ENCODE data around the gene CACNA1D.

The CACNA1D gene

DNA sequence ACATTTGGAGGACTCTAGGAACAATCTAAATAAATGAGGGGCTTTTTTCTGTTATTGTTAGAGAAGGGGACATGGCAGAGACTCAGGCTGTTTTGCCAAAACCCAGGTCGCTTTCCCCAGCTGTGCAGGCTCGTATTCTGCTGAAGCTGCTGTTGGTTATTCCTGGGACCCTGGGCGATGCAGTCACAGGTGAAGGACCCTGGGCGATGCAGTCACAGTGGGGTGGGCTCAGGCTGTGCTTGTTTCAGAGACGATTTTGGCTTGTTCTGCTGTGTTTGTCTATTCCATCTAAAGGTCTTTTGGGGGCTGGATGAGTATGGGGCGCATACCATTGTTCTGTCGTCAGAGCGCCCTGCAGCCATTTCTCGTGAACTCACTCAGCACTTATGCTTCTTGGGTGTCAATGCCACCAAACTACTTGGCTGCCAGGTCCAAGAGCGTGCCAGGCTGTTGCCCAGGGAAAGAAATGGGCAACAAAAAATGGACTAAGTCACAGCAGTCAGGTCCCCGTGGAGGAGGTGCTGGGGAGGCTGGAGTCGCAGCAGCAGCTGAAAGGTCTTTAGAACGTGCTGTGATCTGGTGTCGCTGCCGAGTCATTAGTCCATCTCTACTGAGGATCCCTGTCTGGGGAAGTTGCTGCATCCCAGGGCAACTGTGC lies 200.4 kb downstream of the CACNA1D start:
- Mint-ChIP-seq H3K36me3 (ENCODE audit: low read depth) (no peaks in the 10 kb centered on the region), H3K27ac (no peak overlapping the region), H3K4me1 (ENCODE audit: low read depth) (no peaks in the 10 kb centered on the region), H3K27me3 (peaks cover 4% of the 10 kb centered on the region), H3K9me3 (no peaks in the 10 kb centered on the region), H3K4me3 (no peak overlapping the region)

DNA sequence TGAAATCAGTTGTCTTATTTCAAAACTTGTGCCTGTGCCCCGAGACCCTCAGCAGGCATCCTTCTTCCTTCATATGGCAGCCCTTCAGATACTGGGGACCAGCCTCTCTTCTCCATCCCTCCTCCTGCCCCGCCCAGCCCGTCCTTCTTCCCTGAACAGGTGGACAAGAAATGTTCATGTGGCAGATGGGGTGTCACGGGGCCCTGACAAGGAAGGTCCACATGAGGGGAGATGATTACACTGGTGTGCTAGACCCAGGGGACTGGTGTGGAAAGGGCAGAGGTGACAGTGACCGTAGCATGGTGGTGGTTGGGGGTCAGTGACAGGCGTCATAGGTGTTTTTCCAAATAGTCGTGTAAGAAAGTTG lies 200.9 kb downstream of the CACNA1D start:
- Mint-ChIP-seq H3K27ac (no peak overlapping the region), H3K27me3 (peaks cover 5% of the 10 kb centered on the region), H3K4me1 (ENCODE audit: low read depth) (no peaks in the 10 kb centered on the region), H3K36me3 (ENCODE audit: low read depth) (no peaks in the 10 kb centered on the region), H3K9me3 (no peaks in the 10 kb centered on the region), H3K4me3 (no peak overlapping the region)

DNA sequence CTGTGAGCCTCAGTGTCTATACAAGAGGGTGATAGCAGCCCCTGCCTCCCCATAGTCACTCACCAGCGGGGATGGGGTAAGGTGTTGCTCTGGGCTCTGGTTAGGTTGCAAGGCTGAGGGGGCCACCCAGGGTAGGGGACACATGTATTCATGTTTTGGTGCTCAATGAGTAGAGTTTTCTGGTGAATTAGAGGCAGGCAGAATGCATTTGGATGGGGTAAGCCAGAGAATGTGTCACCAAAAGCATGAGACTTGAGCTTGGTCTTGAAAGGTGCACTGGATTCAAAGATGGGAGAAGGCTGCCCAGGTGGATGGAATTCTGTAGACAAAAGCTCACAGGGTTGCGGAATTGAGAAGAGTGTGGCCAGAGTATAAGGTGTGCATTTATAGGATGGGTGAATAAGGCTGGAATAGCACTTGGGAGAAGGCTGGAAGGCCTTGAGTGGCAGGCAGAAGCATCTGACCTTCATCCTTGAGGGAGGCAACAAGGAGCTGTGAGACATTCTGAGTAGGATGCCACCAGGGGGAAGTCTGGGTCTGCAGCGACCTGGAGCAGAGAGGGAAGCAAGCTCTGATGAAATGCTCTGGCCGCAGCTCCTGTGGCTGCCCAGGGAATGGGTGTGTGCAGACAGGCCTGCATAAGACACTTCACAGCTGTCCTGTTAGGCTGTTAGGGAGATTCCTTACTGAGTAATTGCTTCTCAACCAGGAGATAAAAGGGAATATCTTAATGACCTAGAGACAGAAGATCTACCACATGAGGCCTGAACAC lies 202.2 kb downstream of the CACNA1D start:
- Mint-ChIP-seq H3K9me3 (no peaks in the 10 kb centered on the region), H3K27ac (no peak overlapping the region), H3K27me3 (peaks cover 6% of the 10 kb centered on the region)

DNA sequence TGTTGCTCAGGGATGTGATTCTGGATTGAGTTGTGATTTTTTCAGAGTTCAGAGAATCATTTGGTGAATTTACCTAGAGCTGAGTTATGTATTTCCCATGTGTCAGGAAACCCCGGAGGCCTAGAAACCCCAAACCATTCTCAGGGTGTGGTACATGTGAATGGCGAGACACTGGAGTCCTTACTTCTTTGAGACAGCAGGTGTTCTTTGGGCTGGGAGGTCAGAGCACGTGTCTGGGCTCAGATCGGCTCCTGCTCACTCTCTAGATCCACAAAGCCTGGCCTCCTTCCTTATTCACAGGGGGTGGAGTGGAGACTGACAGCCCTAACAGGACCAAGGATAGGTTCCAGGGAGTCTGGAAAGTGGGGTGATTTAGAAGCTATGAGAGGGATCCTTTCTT lies 206.0 kb downstream of the CACNA1D start:
- Mint-ChIP-seq H3K9me3 (no peaks in the 10 kb centered on the region), H3K36me3 (ENCODE audit: low read depth) (no peaks in the 10 kb centered on the region), H3K4me1 (ENCODE audit: low read depth) (peaks cover 4% of the 10 kb centered on the region), H3K27ac (no peak overlapping the region), H3K27me3 (peaks cover 6% of the 10 kb centered on the region), H3K4me3 (no peak overlapping the region)

More for the DNA sequence above, 202.2 kb downstream of the CACNA1D start:
- Mint-ChIP-seq H3K4me3 (no peak overlapping the region), H3K4me1 (ENCODE audit: low read depth) (no peaks in the 10 kb centered on the region), H3K36me3 (ENCODE audit: low read depth) (no peaks in the 10 kb centered on the region)

DNA sequence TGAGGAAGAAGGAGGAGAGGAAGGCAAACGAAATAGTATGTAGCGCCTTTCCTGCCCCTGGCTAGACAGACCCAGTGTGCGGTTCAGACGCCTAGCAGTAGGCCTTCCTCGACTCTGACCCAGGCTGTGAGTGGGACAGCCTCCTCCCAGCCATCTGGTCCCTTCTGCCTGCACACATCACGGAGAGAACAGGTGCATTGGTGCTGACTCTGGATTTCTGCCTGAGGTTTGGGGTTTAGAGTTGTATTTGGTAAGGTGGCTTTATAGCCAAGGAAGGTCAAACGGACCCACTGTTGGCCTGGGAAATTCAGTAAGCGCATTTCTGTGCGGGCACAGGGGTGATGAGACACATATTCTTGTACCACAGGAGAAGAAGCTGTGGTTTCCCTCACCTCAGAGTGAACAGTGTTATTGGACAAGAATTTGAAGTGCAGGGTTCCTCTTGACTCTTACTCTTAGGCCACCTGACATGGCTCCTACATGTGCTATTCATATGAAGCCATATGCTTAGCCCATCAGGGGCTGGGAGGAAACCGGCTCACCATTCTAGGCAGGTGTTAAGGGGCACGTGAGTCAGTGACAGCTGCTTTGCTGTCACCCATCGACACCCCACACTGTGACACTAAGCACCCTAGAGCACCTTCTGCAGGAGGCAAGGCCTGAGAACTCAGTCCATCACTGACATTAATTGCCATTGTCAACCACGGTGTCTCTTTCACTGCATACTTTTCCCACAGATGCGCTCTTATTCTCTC lies 208.5 kb downstream of the CACNA1D start:
- Mint-ChIP-seq H3K36me3 (ENCODE audit: low read depth) (no peaks in the 10 kb centered on the region), H3K27ac (no peak overlapping the region), H3K9me3 (no peaks in the 10 kb centered on the region), H3K4me3 (no peak overlapping the region), H3K4me1 (ENCODE audit: low read depth) (peaks cover 4% of the 10 kb centered on the region), H3K27me3 (peaks cover 6% of the 10 kb centered on the region)

DNA sequence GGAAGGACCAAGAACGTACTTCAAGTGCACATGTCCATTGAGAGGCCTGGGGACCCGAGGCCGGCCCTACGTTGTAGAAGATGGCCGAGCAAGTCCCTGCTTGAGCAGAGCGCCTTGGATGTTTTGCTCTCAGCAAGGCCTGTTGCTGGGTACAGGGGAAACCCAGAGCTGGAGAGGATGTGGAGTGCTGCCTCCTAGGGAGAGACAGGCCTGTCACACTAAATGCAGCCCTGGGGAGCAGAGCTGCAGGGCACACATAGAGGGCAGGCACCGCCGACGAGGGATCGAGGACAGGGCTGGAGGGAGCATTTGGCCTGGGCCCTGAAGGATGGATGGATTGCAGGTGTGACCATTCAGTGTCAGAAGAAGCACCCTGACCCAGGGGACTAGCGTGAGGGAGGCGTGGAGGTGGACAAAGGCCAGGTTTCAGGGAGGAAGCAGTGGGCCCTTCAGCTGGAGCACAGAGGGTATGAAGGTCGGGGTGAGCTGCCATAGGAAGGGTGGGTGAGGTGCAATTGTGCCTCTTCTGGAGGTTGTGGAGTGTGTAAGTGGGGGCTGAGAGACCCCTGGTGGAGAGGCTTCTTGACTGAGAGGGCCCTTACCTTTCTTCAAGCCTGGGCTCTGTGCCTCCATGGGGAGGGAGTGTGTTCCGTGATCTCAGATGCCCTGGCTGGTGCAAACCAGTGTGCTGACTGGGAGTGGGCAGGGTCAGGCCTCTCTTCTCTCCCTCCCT lies 209.4 kb downstream of the CACNA1D start:
- peaks cover 4% of the 10 kb centered on the region for H3K4me1 Mint-ChIP-seq (ENCODE audit: low read depth)
- no peaks in the 10 kb centered on the region for H3K36me3 Mint-ChIP-seq (ENCODE audit: low read depth)
- H3K4me3 Mint-ChIP-seq, result no peak overlapping the region
- H3K27ac Mint-ChIP-seq, result no peak overlapping the region
- H3K27me3 Mint-ChIP-seq, result peaks cover 6% of the 10 kb centered on the region
- no peaks in the 10 kb centered on the region for H3K9me3 Mint-ChIP-seq

DNA sequence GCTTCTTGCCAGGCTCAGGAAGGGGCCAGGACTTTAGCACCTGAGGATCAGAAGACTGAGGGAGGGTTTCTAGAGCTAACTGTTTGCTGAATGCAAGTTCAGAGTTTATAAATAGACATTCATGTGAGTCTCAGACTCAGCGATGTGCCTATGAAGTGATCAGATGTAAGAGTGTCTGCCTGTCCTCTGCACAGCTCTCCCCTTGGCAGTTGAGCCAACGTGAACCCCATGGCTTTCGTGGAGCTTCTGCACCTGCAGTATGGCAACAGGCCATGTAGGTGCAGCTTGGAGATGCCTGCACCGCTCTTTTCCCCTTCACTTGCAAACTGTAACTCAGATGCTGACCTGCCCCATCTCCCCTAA lies 209.9 kb downstream of the CACNA1D start:
- Mint-ChIP-seq H3K27me3 (peaks cover 3% of the 10 kb centered on the region), H3K4me1 (ENCODE audit: low read depth) (peaks cover 4% of the 10 kb centered on the region), H3K36me3 (ENCODE audit: low read depth) (no peaks in the 10 kb centered on the region), H3K27ac (no peak overlapping the region), H3K9me3 (no peaks in the 10 kb centered on the region), H3K4me3 (no peak overlapping the region)

DNA sequence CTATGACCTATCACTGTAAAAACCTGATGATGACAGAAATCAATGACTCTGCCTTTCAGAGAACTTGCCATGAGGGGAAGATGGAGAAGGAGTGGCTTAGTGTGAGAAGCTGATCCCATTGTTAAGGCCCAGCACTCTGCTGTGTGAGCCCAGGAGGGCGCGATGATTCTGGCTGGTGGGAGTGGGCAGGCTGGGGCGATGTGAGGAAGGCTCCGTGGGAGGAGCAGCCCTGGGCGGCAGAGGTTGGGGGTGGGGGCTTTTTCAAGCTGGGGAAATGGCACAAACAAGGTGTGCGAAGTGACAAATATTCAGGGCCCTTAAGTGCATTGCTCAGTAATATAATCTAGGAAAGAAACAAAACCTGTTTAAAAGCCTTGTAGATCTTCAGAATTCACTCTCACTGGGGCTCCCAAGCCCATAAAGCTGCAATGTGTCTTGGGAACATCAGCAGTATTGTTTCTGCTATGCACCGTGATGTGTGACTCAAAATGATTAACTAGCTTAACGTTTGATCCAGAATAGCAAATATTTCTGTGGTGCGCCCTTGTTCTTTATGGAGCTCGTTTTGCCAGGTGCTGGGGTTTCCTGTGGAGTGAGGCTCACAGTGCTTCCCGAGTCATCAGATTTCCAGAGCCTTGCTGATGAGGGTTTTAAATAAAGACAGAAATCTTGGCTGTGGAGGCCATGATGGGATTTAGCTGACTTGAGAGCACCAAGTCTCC lies 210.8 kb downstream of the CACNA1D start:
- H3K4me3 Mint-ChIP-seq, result no peak overlapping the region
- H3K4me1 Mint-ChIP-seq (ENCODE audit: low read depth), result peaks cover 4% of the 10 kb centered on the region
- H3K36me3 Mint-ChIP-seq (ENCODE audit: low read depth), result no peaks in the 10 kb centered on the region
- no peak overlapping the region for H3K27ac Mint-ChIP-seq
- no peaks in the 10 kb centered on the region for H3K9me3 Mint-ChIP-seq
- H3K27me3 Mint-ChIP-seq, result peaks cover 3% of the 10 kb centered on the region

DNA sequence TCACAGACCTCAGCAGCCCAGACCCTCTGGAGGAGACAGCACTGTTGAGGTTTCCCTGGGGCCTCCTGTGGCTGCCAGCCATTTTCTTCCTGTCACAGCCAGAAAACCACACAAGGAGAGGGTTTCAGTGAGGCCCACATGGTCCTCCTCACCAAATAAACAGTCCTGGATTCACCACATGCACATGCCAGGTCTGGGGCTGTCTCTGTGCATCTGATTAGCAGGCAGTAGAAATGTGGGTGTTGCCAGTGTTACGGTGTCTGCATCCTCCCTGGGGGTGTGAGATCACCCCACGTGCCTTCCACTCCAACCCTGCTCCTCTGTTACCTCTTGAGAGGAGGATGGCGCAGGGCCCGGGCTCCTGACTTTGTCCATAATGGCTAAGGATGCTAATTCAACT lies 211.4 kb downstream of the CACNA1D start:
- H3K27me3 Mint-ChIP-seq, result no peaks in the 10 kb centered on the region
- H3K9me3 Mint-ChIP-seq, result no peaks in the 10 kb centered on the region
- H3K4me1 Mint-ChIP-seq (ENCODE audit: low read depth), result peaks cover 4% of the 10 kb centered on the region
- H3K27ac Mint-ChIP-seq, result no peak overlapping the region
- no peak overlapping the region for H3K4me3 Mint-ChIP-seq
- H3K36me3 Mint-ChIP-seq (ENCODE audit: low read depth), result no peaks in the 10 kb centered on the region

DNA sequence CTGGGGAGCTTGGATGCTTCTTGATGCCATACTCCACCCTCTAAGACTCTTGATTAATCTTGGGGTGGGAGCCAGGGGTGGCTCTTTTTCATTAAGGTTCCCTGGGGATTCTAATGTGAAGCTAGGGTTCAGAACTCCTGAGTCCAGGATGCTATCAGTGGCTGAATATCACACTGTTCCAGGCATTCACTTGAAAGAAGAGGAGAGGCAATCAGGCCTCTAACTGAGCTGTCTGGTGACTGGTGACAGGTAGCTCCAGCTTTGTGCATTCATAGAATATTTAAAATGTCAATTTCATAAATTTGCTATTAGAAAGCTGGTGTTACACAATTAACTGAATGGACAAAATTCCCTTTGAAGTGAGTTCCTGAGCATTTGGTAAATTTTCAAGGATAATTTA lies 212.8 kb downstream of the CACNA1D start:
- no peaks in the 10 kb centered on the region for H3K27me3 Mint-ChIP-seq
- H3K36me3 Mint-ChIP-seq (ENCODE audit: low read depth), result no peaks in the 10 kb centered on the region
- no peak overlapping the region for H3K27ac Mint-ChIP-seq
- no peaks in the 10 kb centered on the region for H3K9me3 Mint-ChIP-seq
- no peak overlapping the region for H3K4me3 Mint-ChIP-seq
- peaks cover 4% of the 10 kb centered on the region for H3K4me1 Mint-ChIP-seq (ENCODE audit: low read depth)

DNA sequence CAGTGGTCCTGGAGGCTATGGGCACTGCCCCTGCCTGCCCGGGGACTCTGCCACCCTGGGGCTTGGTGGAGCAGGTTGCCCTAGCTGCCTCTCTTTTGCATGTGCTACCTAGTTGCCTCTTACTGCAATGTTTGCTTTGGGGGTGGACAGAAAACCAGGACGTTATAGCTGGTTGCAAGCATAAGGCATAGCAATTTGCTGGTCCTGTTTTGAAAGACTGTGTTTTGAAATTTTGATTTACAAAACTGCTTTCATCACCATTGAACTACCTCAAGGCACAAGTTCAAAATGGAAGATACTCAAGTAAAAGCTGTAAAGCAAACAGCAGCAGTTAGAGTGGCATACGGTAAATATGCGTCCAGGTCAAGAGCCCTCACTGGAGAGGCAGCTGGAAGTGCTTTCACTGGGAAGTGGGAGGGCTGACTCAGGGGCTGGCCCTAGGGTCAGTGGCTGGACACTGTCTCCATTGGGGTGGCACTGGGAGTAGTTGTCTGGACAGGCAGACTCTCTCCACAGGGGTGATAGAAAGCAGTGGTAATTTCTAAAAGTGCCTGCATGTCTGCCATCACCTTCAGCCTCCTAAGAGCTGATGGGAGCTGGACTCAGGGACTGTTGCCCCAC lies 213.7 kb downstream of the CACNA1D start:
- H3K36me3 Mint-ChIP-seq (ENCODE audit: low read depth), result no peaks in the 10 kb centered on the region
- no peak overlapping the region for H3K4me3 Mint-ChIP-seq
- no peaks in the 10 kb centered on the region for H3K9me3 Mint-ChIP-seq
- H3K27ac Mint-ChIP-seq, result no peak overlapping the region
- no peaks in the 10 kb centered on the region for H3K27me3 Mint-ChIP-seq
- peaks cover 4% of the 10 kb centered on the region for H3K4me1 Mint-ChIP-seq (ENCODE audit: low read depth)

DNA sequence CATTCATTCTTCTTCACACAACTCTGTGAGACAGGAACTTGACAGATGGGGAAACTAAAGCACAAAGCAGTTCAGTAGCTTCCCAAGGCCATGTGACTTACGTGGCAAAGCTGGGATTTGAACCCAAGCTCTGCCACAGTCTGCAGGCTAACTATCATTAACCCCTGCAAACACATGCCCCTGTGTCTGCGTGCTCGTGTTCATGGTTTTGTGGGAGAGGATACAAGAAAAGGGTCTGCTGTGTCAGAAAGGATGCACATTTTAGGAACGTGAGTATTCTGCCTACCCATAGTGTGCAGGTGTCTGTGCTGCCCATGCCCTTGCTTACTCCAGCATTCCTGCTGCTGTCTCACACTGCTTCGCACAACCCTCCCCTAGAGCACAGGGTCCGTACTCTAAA lies 214.8 kb downstream of the CACNA1D start:
- Mint-ChIP-seq H3K9me3 (no peaks in the 10 kb centered on the region), H3K27ac (no peak overlapping the region), H3K27me3 (no peaks in the 10 kb centered on the region), H3K4me1 (ENCODE audit: low read depth) (peaks cover 4% of the 10 kb centered on the region), H3K4me3 (no peak overlapping the region), H3K36me3 (ENCODE audit: low read depth) (no peaks in the 10 kb centered on the region)

DNA sequence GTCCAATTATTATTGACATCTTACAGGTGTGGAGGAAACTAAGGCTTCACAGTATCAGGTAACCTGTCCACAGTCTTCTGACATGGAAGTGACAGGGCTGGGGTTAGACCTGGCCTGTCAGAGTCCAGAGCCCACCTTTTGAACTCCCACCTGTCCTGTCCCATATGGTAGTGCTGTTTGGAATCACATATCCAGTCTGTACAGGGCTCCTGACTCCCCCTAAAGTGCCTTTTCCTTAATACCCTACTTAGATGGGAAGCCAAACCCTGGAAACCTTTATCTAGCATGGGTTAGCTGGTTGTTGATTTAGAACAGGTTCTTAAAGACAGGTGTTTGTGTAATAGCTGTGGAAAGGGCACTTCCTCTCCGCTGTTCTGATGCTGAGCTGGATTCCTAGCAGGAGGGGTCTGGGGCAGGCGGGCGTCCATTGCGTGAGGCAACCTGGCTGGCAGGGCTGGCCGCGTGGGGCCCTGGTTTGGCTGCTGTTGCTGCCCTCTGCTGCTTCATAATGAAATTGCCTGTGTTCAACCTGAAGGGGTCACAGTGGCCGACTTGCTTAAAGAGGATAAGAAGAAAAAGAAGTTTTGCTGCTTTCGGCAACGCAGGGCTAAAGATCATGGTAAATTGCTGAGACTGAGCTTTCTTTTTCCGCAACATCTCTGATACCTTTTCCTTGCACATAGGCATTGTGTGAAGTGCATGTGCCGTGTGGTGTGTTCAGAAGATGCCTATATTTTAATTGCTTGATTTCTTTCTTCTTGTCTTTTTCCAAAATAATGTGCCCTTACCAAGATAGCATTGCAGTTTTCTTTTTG lies 215.7 kb downstream of the CACNA1D start:
- no peak overlapping the region for H3K27ac Mint-ChIP-seq
- H3K4me3 Mint-ChIP-seq, result no peak overlapping the region
- H3K36me3 Mint-ChIP-seq (ENCODE audit: low read depth), result no peaks in the 10 kb centered on the region
- H3K4me1 Mint-ChIP-seq (ENCODE audit: low read depth), result peaks cover under 1% of the 10 kb centered on the region
- H3K9me3 Mint-ChIP-seq, result no peaks in the 10 kb centered on the region
- no peaks in the 10 kb centered on the region for H3K27me3 Mint-ChIP-seq

All from stimulated activated naive CD8-positive, alpha-beta T cell treated with anti-CD3 and anti-CD28 coated beads, Interleukin-15, Interleukin-2, amounts not matched to agents 100 ng/mL and 50 ng/mL, for 24 hours (primary cell).